ENCODE results near the gene ZC3H4.

The ZC3H4 gene

DNA sequence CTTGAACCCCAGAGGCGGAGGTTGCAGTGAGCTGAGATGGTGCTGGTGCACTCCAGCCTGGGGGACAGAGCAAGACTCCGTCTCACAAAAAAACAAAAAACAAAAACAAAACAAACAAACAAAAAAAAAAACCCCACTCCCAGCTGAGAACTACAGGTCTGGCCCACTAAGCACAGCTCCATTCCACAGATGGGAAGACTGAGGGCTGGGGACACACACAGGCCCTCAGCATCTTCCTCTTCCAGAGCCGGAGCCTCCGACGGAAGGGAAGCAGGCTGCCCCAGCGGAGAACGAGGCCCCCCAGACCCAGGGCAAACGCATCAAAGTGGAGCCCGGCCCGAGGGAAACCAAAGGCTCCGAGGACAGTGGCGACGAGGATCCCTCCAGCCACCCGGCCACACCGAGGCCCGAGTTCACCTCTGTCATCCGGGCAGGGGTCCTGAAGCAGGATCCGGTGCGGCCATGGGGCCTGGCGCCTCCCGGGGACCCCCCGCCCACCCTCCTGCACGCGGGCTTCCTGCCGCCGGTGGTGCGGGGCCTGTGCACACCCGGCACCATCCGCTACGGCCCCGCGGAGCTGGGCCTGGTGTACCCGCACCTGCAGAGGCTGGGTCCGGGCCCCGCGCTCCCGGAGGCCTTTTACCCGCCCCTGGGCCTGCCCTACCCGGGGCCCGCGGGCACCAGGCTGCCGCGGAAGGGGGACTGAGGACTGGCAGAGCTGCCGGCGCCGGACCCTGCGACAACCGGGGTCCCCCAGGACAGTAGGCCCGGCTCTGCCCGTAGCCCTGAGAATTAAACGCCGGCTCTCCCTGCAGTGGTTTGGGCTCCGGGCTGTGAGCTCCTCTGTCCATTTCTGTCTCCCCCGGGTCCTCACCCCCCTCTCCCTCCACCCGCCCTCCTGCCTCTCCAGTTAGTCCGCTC lies 68.4 kb downstream of the ZC3H4 start:
- no peak for DNase-seq

DNA sequence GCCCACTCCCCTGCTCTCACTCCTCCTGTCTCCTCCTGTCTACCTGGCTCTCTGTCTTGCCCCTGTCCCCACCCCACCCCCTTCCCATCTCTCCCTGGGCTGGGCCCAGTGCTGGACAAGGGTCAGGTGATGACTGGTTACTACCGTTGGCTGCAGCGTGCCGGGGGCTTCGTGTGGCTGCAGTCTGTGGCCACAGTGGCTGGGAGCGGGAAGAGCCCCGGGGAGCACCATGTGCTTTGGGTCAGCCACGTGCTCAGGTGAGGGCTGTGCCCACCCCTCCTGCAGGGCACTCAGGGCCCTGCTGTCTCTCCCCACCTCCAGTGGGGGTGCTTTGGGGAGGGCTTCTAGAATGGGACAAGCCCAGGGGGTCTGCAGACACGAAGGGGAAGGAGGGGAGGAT lies 72.7 kb downstream of the ZC3H4 start:
- no peak for DNase-seq

DNA sequence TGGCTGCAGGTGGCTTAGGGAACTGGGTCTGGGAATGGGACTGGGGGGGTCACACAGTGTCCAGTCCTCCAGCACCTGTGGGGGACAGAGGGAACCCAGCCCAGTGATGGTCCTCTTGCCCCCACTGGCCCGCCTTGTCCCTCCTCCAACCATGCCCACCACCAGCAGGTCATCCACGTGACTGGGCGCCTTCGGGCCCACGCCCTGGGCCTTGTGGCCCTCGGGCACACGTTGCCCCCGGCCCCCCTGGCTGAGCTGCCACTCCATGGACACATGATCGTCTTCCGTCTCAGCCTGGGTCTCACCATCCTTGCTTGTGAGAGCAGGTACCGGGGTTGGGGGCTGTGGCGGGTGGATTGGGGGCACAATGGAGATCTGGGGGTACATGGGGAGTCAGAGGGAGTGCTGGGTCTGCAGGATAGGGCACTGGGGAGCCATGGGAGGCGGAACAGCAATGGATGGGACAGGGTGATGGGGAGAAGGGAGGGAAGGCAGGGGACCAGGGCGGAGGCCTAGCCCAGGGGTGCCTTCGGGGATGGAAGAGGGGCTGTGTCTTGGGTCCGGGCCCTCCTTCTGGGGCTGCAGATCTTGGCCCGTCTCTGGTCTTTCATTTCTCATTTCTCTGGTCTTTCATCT lies 74.2 kb downstream of the ZC3H4 start:
- DNase-seq: no peak

DNA sequence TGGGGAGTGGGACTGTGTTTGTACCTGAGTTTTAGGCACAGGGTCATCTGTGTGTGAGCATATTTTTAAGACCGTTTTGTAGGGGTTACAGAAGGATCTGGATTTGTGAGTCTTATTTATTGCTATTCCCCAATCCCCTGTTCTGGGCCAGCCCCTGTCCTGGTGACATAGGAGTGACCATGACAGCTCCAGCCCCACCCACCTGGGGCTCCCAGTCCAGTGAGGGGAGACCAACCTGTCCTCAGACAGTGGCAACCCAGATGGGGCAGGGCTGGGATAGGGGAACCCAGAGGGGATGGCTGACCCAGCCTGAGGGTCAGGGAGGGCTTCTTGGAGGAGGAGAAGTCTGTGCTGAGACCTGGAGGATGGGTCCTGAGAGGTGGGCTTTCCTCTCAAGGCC lies 75.8 kb downstream of the ZC3H4 start:
- no peak for DNase-seq

DNA sequence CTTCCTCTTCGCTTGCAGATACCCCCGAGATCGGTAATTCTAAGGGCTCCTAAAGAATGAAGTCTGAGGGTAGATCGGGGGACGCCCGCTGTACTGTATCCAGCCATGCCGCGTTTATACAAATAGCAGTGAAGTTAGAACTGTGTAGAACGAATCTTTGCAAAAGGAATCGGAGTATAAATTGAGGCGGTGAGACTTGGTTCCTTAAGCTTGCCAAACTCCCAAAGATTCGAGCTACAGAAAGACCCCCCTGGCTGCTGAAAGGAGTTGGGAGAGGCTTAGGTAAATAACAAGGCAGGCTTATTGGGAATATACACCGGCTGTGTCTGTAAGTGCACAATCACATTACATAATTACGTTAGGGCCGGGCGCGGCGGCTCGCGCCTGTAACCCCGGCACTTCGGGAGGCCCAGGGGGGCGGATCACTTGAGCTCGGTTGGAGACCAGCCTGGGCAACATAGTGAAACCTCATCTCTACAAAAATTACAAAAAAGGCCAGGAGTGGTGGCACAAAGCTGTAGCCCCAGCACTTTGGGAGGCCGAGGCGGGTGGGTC lies 77.4 kb downstream of the ZC3H4 start:
- DNase-seq: no peak

DNA sequence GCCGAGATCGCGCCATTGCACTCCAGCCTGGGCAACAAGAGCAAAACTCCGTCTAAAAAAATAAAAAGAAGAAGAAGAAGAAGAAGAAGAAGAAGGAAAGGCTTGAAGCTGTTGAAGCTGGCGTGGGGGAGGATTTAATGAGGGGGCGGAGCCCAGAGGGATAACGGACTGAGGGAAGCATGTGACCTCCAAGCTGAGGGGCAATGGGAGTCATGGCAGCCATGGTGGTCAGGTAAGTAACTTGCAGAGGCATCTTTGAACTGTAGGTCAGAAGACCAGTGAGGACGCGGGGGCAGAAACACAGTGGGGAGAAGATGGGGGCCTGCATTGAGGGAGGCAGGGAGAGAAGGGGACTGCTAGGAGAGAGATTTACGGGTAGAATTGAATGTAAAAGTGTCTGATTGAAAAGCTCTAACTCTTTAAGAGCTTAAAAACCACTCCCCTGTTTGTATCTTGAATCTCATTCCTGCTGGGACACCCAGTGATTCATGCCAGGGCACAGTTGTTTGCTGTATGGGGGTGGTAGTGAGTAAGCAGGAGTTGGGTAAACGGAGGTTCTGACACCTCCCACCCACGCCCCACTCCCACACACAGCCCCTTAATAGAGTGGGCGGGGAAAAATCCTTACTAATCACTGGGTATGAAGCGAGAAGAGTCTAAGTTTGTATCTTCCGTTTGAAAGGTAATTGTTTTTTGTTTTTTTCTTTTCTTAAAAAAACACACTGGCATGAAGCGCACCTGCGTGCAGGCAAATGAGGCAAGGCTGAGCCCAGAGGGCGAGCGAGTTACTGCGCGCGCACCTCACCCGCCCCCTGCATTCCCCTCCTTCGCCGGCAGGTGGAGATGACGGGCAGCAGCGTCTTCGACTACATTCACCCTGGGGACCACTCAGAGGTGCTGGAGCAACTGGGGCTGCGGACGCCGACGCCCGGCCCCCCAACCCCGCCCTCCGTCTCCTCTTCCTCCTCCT lies 78.2 kb downstream of the ZC3H4 start:
- peak; percentile 85 for DNase-seq

DNA sequence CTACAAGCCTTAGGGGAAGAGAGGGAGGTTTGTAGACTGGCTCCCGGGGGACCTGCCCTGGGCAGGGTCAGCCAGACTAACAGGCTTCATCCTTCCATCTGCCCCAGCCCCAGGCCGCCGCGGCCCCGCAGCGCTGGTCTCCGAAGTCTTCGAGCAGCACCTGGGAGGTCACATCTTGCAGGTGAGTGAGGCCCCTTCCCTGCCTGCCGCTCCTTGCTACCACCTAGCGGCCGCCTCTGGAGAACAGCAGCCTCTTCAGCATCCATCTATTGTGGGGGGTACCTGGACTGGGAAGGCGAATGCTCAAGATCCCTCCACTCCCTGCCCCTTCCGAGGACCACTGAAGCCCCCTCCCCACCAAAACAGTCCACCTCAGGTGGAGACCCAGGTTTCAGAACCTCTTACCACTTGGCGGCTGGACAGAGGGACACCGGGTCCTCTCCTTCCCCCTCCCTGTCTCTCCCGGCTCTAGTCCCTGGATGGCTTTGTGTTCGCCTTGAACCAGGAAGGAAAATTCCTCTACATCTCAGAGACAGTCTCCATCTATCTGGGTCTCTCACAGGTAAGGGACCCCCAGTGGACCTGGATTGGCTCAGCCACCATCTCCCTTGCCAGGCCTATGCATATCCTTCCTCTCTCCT lies 81.3 kb downstream of the ZC3H4 start:
- DNase-seq: peak; percentile 30

DNA sequence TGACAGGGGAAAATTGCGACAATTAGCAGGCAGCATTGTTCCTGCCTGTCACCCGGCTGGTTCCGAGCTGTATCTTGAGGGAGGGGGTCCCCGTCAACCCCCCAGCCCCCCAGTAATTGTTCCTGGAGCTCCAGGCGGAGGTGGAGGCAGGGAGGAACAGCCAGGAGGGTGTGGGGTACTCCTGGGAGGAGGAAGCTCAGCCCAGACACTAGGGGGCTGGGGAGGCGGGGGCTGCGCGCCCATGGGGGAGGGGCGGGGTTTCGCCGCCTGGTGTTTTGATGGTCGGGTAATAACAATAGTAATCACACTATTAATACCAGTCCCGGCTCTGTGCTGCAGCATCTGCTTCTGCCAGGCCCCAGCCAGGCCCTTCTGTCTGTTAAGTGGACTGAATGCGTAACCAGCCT lies 85.4 kb downstream of the ZC3H4 start:
- no peak for DNase-seq

DNA sequence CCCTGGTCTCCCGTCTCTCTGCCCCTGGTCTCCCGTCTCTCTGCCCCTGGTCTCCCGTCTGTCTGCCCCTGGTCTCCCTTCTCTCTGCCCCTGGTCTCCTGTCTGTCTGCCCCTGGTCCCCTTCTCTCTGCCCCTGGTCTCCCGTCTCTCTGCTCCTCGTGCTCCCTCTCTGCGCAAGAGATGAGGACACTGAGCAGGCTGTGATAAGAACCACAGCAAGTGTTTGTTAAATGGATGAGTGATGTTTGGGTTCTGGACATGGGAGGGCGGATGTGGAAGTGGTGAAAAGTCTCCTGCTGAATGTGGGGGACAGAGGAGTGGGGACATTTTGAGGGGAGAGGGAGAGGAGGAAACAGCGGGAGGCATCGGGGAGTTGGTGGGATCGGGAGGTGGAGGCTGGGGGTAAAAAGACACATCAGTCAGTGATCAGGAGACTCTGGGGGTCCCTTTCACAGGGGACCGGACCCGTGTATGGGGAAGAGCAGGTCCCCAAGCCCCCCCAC lies 85.9 kb downstream of the ZC3H4 start:
- no peak for DNase-seq

DNA sequence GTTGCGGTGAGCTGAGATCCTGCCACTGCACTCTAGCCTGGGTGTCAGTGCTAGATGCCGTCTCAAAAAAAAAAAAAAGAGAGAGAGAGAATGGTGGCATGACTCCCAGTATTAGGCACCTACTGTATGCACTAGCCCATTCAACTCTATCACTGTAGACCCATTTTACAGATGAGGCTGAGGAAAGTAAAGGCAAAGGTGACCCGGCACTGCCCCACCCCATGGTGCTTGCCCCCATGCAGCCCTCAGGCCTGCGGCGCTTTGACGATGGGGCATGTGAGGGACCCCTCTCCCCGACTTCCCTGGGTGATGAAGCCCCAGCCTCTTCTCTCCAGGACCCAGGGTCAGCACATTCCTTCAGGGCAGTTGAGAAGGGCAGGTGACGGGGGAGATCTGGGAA lies 86.7 kb downstream of the ZC3H4 start:
- DNase-seq: no peak

DNA sequence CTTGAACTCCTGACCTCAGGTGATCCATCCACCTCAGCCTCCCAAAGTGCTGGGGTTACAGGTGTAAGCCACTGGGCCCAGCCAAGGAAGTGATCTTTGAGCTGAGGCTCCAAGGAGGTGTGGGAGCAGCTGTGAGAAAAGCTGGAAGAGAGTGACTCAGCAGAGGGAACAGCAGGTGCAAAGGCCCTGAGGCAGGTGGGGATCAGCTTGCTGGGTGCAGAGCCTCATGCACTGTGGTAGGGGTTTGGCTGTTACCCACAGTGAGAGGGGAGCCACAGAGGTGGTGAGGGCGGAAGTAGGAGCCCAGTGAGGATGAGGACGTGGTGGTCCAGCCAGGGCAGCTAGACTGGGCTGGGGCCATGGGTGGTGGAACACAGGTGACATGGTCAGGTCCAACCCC lies 87.4 kb downstream of the ZC3H4 start:
- DNase-seq: no peak

DNA sequence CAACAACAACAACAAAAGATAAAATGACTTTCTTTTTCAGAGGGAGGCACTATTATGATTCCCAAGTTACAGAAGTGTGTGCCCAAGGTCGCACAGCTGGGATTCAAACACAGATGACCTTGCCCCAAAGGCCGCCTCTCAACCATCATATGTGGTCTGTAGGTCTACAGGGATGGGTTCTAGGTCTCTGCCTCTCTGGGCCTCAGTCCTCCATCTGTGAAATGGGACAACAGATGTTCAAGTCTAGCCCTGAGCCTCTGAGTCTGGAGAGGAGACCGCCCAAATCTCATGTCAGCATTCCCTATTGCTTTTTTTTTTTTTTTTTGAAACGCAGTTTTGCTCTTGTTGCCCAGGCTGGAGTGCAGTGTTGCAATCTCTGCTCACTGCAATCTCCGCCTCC lies 89.1 kb downstream of the ZC3H4 start:
- DNase-seq: no peak

DNA sequence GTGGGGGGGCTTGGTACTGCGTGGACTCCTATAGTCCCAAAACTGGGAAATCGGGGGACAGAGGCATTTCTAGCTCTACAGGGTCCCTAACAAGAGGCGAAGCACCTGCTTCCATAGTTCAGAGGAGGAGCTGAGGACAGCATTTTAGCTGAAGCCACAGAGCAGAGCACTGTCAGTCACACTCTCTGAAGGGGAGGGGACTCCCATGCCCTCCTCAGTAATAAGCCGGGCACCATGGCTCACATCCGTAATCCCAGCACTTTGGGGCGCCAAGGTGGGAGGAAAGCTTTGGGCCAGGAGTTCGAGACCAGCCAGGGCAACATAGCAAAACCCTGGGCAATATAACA lies 90.2 kb downstream of the ZC3H4 start:
- no peak for DNase-seq

DNA sequence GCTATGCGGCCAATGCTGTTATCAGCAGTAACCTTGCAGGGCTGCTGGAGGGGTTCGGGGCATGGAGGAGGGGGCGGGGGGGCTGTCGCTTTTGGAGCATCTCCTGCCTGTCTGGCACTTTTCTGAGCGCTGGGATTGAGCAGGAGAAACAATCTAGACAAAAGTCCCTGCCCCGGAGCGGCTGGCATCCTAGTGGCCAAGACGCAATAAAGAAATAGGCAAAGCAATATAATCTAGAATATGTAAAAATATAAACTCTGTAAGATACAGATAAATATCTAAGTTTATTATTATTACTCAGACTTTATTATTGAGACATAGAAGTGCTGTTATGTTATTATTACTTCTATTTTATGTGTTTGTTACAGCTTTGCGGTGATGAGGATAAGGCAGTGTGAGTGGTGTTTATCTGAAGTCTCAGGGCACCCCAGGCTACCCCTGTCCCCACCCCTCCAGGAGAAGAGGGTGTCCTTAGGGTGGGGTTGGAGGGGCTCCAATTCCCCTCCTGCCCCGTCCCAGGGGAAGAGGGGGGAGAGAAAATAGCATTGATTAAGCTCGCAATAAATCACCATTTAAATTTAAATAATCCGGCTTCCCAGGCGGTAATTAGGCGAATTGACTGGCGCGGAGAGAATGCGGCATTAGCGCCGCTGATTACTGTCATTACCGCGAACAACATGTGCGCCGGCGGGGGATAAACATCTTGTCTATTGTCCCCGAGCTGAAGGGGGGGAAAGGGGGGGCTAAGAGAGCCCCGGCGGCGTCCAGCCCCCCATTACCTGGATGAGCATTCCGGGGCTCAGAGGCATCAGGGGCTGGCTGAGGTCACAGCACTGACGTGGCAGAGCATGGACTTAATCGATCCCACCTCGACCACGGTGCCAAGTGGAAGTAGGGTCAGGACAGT lies 90.8 kb downstream of the ZC3H4 start:
- no peak for DNase-seq

DNA sequence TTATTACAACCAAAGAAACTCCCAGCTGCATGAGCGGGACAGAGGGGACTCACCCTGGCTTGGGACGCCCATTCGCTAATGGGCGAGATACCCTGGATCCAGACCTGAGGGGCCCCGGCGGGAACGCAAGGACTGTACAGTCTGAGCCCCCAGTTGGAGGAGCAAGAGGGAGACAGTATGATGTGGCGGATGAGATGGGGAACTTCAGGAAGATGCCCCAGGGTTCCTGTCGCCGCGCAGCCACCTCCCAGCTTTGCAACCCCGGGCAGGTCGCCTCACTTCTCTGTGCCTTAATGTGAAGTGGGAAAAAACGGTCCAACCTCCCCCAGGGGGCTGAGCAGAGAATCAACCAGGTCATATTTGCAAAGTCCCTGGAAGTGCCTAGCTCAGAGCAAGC lies 91.4 kb downstream of the ZC3H4 start:
- DNase-seq: no peak

DNA sequence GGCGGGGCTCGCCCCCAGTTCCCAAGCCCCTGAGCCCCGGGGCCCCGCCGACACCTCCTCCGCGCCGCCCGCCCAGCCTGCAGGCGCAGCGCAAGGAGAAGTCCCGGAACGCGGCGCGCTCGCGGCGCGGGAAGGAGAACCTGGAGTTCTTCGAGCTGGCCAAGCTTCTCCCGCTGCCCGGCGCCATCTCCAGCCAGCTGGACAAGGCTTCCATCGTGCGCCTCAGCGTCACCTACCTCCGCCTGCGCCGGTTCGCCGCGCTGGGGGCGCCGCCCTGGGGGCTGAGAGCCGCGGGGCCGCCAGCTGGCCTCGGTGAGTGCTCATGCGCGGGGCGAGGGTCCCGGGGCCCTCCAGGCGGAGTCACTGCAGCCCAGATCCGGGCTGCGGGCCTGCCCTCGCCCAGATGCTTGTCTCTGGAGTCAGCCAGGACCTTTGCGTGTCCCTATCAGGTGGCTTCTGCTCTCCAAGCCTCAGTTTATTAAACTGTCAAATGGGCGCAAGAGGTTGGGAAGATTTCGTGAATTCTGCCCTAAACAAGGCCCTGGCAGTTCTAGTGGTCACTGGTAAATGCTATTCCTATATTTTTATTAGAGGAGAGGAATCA lies 91.9 kb downstream of the ZC3H4 start:
- DNase-seq: no peak

DNA sequence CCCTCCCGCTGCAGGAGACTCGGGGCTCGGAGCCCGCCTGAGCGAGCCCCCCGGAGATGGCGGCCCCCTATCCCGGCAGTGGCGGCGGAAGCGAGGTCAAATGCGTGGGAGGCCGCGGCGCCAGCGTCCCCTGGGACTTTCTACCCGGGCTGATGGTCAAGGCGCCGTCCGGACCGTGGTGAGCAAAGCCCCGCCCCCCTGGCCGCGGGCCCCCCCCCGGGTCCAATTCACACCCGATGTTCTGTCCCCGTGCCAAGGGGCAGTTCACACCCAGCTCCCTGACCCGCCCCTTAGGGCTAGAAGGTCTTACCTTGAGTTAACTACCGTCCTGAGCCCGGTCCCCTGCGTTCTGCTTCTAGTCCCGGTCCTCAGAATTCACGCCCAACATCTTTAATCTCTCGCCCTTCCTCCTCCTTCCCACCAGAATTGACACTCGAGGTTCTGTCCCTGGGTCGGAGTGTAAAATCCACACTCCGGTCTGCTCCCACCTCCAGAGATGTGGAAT lies 92.5 kb downstream of the ZC3H4 start:
- DNase-seq: no peak

DNA sequence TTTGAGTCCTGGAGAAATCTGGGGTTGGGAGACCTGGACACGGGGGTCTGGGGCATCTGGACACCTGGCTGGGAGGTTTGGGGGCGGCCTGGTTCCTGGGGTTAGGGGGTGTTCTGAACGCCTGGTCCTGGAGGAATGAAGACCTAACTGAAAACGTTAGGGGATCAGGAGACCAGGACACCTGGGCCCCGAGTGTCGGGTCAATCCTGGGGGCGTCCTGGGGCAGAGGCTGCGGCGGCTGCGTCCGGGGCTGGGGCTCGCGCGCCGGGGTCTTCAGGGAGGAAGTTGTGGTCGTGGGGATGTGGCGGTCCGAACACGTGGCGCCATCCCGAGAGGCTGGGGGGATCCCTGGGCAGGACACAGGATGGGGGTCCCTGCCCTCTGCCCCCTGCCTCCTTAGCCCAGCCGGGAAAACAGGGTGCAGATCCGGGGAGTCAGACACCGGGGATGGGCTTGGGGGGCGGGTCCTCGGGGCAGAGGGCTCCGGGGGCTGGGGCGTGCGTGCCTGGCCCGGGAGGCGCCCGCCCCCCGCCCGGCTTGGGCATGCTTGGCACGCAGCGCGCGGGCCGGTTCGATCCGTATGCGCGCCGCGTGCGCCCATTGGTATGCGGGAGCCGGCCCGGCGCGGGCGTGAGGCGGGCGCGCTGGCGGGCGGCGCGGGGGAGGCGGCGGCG lies 93.3 kb downstream of the ZC3H4 start:
- no peak for DNase-seq

DNA sequence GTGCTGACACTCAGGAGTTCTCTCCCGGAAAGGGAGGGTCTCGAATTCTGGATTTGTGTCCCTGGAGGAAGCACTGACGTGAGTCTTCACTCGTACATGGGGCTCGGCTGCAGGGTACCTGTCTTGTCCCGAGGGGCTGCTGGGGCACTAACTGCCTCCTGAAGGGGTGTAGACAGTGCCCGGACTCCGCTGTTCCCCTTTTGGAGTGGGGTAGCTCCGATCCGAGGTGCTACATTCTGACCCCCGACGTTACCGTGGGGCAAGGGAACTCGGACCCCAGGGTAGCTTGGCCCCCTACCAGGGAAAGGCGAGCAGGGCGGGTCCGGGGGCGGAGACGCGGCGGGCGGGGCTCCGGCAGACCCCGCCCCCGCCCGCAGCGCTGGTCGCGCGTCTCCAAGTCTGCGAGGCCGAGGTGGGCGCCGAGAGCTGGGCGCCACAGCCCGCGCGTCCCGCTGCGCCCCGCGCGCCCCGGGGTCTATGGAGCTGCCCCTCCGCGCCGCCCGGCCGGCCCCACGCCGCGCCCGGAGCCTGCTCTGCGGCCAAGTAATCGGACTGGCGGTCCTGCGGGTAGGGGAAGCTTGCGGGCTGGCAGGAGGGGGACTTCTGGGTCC lies 94.0 kb downstream of the ZC3H4 start, which contains the start of gene NPAS1:
TSS of gene NPAS1 (plus strand) at position 407 of the 611 bp plus-strand sequence. CDS start 1,211 bp downstream, outside the sequence.
- DNase-seq: no peak
